Naive thymus-derived CD4-positive, alpha-beta T cell (primary cell): Measurements from ENCODE around the gene LRP1. TPM values are rescaled to one million over a fixed set of nuclear protein-coding genes. Genes with fewer than 3 reads are reported as not detected.

Experiments used
- ATAC-seq: fragments of 150-1000 bp; cut with Tn5 transposase; 2 replicates; pipeline ENCODE4 v1.10.0; 2021; ENCODE audit warnings: mild to moderate bottlenecking, moderate library complexity
- CTCF ChIA-PET: fragments of 350-600 bp; sonication (Branson Sonifier 250); formaldehyde crosslinking; loops from one replicate; lab custom pipeline; 2021; ENCODE audit warnings: antibody characterized with exemption; lab: Charles Lee
- POLR2A ChIA-PET: fragments of 350-600 bp; sonication (Branson Sonifier 250); formaldehyde crosslinking; loops from one replicate; lab custom pipeline; 2021; ENCODE audit warnings: antibody characterized with exemption, inconsistent platforms; lab: Charles Lee
- DNase-seq, 9 donors: peaks; one replicate each; pipeline versions ENCODE4 v3.0.0 to v3.0.0-alpha.2; 2020 to 2022; ENCODE audit warnings: mixed read lengths in 1 of 9
- H3K27ac ChIP-seq: one replicate; pipeline ENCODE4 v1.7.0; 2013; ENCODE audit warnings: mild to moderate bottlenecking, low read depth, low read length, moderate library complexity
- H3K27me3 ChIP-seq, 2 donors: one replicate each; pipeline ENCODE4 v1.7.0; 2013; ENCODE audit warnings: low read length in 2 of 2, mild to moderate bottlenecking in 2 of 2, moderate library complexity in 2 of 2; ENCODE audit not compliant: control insufficient read depth in 2 of 2, insufficient read depth in 2 of 2
- H3K36me3 ChIP-seq, 3 experiments: 1 replicate in 2 of 3; 2 replicates in 1 of 3; pipeline ENCODE4 v1.7.0; 2013; ENCODE audit warnings: low read length in 3 of 3, mild to moderate bottlenecking in 3 of 3, moderate library complexity in 1 of 3; ENCODE audit not compliant: insufficient read depth in 3 of 3, control insufficient read depth in 2 of 3
- H3K4me1 ChIP-seq, 2 donors: one replicate each; pipeline ENCODE4 v1.7.0; 2013; ENCODE audit warnings: low read length in 2 of 2, mild to moderate bottlenecking in 2 of 2, moderate library complexity in 1 of 2; ENCODE audit not compliant: control insufficient read depth in 2 of 2, insufficient read depth in 2 of 2
- H3K4me3 ChIP-seq: 2 replicates; pipeline ENCODE4 v1.7.0; 2013; ENCODE audit warnings: mild to moderate bottlenecking, low read length
- H3K9me3 ChIP-seq, 3 experiments: 1 replicate in 2 of 3; 2 replicates in 1 of 3; pipeline ENCODE4 v1.7.0; 2013; ENCODE audit warnings: low read length in 3 of 3; ENCODE audit not compliant: control insufficient read depth in 2 of 3
- H3K27ac Mint-ChIP-seq, 9 donors: one replicate each; pipeline ENCODE4 v1.8.0; 2020 to 2022; ENCODE audit warnings: mixed read lengths in 9 of 9, mild to moderate bottlenecking in 8 of 9, moderate library complexity in 5 of 9, inconsistent platforms in 2 of 9
- H3K27me3 Mint-ChIP-seq, 5 donors: one replicate each; pipeline ENCODE4 v1.8.0; 2021 to 2022; ENCODE audit warnings: mixed read lengths in 5 of 5, mild to moderate bottlenecking in 1 of 5
- H3K36me3 Mint-ChIP-seq, 5 donors: one replicate each; pipeline ENCODE4 v1.8.0; 2020 to 2022; ENCODE audit warnings: mixed read lengths in 5 of 5, mild to moderate bottlenecking in 3 of 5, inconsistent platforms in 1 of 5
- H3K4me1 Mint-ChIP-seq, 7 donors: one replicate each; pipeline ENCODE4 v1.8.0; 2020 to 2022; ENCODE audit warnings: mixed read lengths in 7 of 7, mild to moderate bottlenecking in 3 of 7, inconsistent platforms in 1 of 7
- H3K4me3 Mint-ChIP-seq, 10 donors: one replicate each; pipeline ENCODE4 v1.8.0; 2020 to 2022; ENCODE audit warnings: mild to moderate bottlenecking in 10 of 10, mixed read lengths in 10 of 10, moderate library complexity in 6 of 10, inconsistent platforms in 2 of 10
- H3K9me3 Mint-ChIP-seq, 11 donors: one replicate each; pipeline ENCODE4 v1.8.0; 2020 to 2022; ENCODE audit warnings: mixed read lengths in 11 of 11, mild to moderate bottlenecking in 4 of 11, inconsistent platforms in 1 of 11, moderate library complexity in 1 of 11
- intact Hi-C, 2 donors: fragments of 100-400 bp; cut with micrococcal nuclease; formaldehyde crosslinking; loops; one replicate each; pipeline ENCODE4 v1.15.1; 2023
- polyA plus RNA-seq, 2 donors: library from polyadenylated mRNA; unstranded; fragments of 300-500 nt; fragmentation: Illumina TruSeq; gene quantifications; one replicate each; pipeline ENCODE4 v1.2.3, GENCODE V29; 2021
- total RNA-seq, 6 experiments: library from RNA in 5 of 6; stranded (reverse) in 5 of 6; gene quantifications; 1 replicate in 5 of 6; 2 replicates in 1 of 6; pipeline ENCODE4 v1.2.3 and lab custom pipeline; 2021 to 2026

Gene LRP1
- total and polyA plus RNA-seq, 7 experiments from 2014 or later, result 0.58 to 119 (median 10.5) TPM

GRCh38 chr12:57133013-57133569 is 4.8 kb downstream of the LRP1 start:
- no peak overlapping the region for H3K4me3 Mint-ChIP-seq
- POLR2A ChIA-PET, result no interaction called here
- H3K27ac ChIP-seq, result no peak overlapping the region
- H3K4me3 ChIP-seq, result no peak overlapping the region
- intact Hi-C loops, result no loop called here
- no peak for DNase-seq
- peaks cover 0 to 5% of the 10 kb centered on the region in 2 donors for H3K27me3 ChIP-seq
- peaks cover 0 to 30% (median 0%) of the 10 kb centered on the region in 5 donors for H3K27me3 Mint-ChIP-seq
- H3K4me1 Mint-ChIP-seq, result peaks cover 2 to 19% (median 7%) of the 10 kb centered on the region in 7 donors
- H3K4me1 ChIP-seq, result no peaks in the 10 kb centered on the region
- H3K27ac Mint-ChIP-seq, result no peak overlapping the region
- CTCF ChIA-PET, result interaction anchor here (0.8 kb wide), 1 partner anchor 8 kb away, joined by 3 read pairs; no protein-coding TSS in a partner anchor
- peaks cover 0 to 1% (median 0%) of the 10 kb centered on the region in 3 experiments for H3K36me3 ChIP-seq
- ATAC-seq, result no peak
- no peaks in the 10 kb centered on the region for H3K9me3 ChIP-seq
- H3K36me3 Mint-ChIP-seq, result no peaks in the 10 kb centered on the region
- peaks cover 0 to 1% (median 0%) of the 10 kb centered on the region in 11 donors for H3K9me3 Mint-ChIP-seq

DNA sequence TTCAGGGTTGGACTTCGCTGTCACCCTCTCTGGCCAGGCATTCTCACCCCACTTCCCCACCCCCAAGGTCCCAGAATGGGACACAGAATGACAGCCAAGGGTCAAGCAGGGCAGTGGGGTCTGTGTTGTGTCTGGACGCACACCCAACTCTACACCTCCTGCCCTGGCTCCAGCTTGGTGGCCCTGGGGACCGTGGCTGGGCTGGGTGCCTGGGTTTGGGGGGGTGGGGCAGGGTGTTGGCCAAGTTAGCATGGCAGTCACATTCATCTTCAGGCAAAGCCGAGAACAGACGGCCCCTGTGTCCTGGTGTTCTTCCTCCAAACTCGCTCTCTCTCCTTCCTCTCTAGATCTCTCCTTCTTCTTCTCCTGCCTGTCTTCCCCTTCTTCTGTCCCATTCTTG is 5.6 kb downstream of the LRP1 start:
- Histone ChIP-seq H3K4me3 (no peak overlapping the region), H3K4me1 (no peaks in the 10 kb centered on the region), H3K36me3 (no peaks in the 10 kb centered on the region), H3K9me3 (no peaks in the 10 kb centered on the region), H3K27ac (no peak overlapping the region), H3K27me3 (peaks cover 0 to 5% of the 10 kb centered on the region in 2 donors)
- H3K4me3 Mint-ChIP-seq, result no peak overlapping the region
- H3K36me3 Mint-ChIP-seq, result no peaks in the 10 kb centered on the region
- POLR2A ChIA-PET, result no interaction called here
- H3K4me1 Mint-ChIP-seq, result peaks cover 2 to 19% (median 7%) of the 10 kb centered on the region in 7 donors
- peaks cover 0 to 1% (median 0%) of the 10 kb centered on the region in 11 donors for H3K9me3 Mint-ChIP-seq
- peaks cover 0 to 30% (median 0%) of the 10 kb centered on the region in 5 donors for H3K27me3 Mint-ChIP-seq
- H3K27ac Mint-ChIP-seq, result peak overlapping the region in 1 of 9 donors; percentile 59
- ATAC-seq (no peak), DNase-seq (peak in 1 of 9 donors; percentile 4)
- CTCF ChIA-PET, result interaction anchor here (0.8 kb wide), 1 partner anchor 9 kb away, joined by 3 read pairs; no protein-coding TSS in a partner anchor
- intact Hi-C loops, result no loop called here

GRCh38 chr12:57134949-57135348 is 6.7 kb downstream of the LRP1 start:
- ChIA-PET CTCF (interaction anchor here (0.5 kb wide), 1 partner anchor 83 kb away, joined by 5 read pairs; no protein-coding TSS in a partner anchor), POLR2A (no interaction called here)
- Mint-ChIP-seq H3K4me1 (peaks cover 0 to 25% (median 6%) of the 10 kb centered on the region in 7 donors), H3K36me3 (peaks cover 0 to 3% (median 0%) of the 10 kb centered on the region in 5 donors), H3K27me3 (peaks cover 0 to 25% (median 0%) of the 10 kb centered on the region in 5 donors), H3K9me3 (peaks cover 0 to 1% (median 0%) of the 10 kb centered on the region in 11 donors), H3K27ac (peak overlapping the region in 1 of 9 donors; percentile 25), H3K4me3 (no peak overlapping the region)
- H3K4me1 ChIP-seq, result no peaks in the 10 kb centered on the region
- H3K4me3 ChIP-seq, result no peak overlapping the region
- peak in 1 of 9 donors; percentile 1 for DNase-seq
- no peak for ATAC-seq
- H3K27ac ChIP-seq, result no peak overlapping the region
- intact Hi-C loops, result no loop called here
- peaks cover 0 to 5% of the 10 kb centered on the region in 2 donors for H3K27me3 ChIP-seq
- no peaks in the 10 kb centered on the region for H3K36me3 ChIP-seq
- no peaks in the 10 kb centered on the region for H3K9me3 ChIP-seq

- H3K9me3 Mint-ChIP-seq, result peaks cover 0 to 1% (median 0%) of the 10 kb centered on the region in 11 donors
- no peak overlapping the region for H3K27ac ChIP-seq
- intact Hi-C loops, result no loop called here
- no peaks in the 10 kb centered on the region for H3K9me3 ChIP-seq
- DNase-seq (peak in 1 of 9 donors; percentile 5), ATAC-seq (no peak)
- ChIA-PET POLR2A (interaction anchor here (0.8 to 0.9 kb wide), 2 partner anchors 8 to 14 kb away, joined by 3 to 4 read pairs; partner anchors contain the start of gene LRP1), CTCF (interaction anchor here (0.5 to 1.1 kb wide), 2 partner anchors 11 to 84 kb away, joined by 5 read pairs; no protein-coding TSS in a partner anchor)
- peaks cover 0 to 3% (median 0%) of the 10 kb centered on the region in 5 donors for H3K36me3 Mint-ChIP-seq
- H3K4me3 ChIP-seq, result no peak overlapping the region
- peaks cover 0 to 5% of the 10 kb centered on the region in 2 donors for H3K27me3 ChIP-seq
- peak overlapping the region in 1 of 10 donors; percentile 12 for H3K4me3 Mint-ChIP-seq
- H3K27me3 Mint-ChIP-seq, result peaks cover 0 to 17% (median 0%) of the 10 kb centered on the region in 5 donors
- peak overlapping the region in 1 of 9 donors; percentile 25 for H3K27ac Mint-ChIP-seq
- no peaks in the 10 kb centered on the region for H3K4me1 ChIP-seq
- peaks cover 0 to 25% (median under 1%) of the 10 kb centered on the region in 7 donors for H3K4me1 Mint-ChIP-seq
- H3K36me3 ChIP-seq, result no peaks in the 10 kb centered on the region
These were observed 7.4 kb downstream of the LRP1 start for GRCh38 chr12:57135527-57136326.

- no peaks in the 10 kb centered on the region for H3K4me1 ChIP-seq
- H3K4me1 Mint-ChIP-seq, result peaks cover 2 to 13% (median 7%) of the 10 kb centered on the region in 7 donors
- CTCF ChIA-PET, result no interaction called here
- H3K4me3 Mint-ChIP-seq, result no peak overlapping the region
- H3K9me3 Mint-ChIP-seq, result no peaks in the 10 kb centered on the region
- no peaks in the 10 kb centered on the region for H3K27me3 ChIP-seq
- DNase-seq (peak in 1 of 9 donors; percentile 7), ATAC-seq (no peak)
- H3K4me3 ChIP-seq, result no peak overlapping the region
- peaks cover 0 to 3% (median 0%) of the 10 kb centered on the region in 5 donors for H3K36me3 Mint-ChIP-seq
- no peak overlapping the region for H3K27ac Mint-ChIP-seq
- POLR2A ChIA-PET, result no interaction called here
- H3K36me3 ChIP-seq, result no peaks in the 10 kb centered on the region
- peaks cover 0 to 1% (median 0%) of the 10 kb centered on the region in 5 donors for H3K27me3 Mint-ChIP-seq
- intact Hi-C loops, result no loop called here
- H3K9me3 ChIP-seq, result no peaks in the 10 kb centered on the region
- no peak overlapping the region for H3K27ac ChIP-seq
These were observed 10.4 kb downstream of the LRP1 start for GRCh38 chr12:57138526-57139272.
